Nephron (organoid): Measurements from ENCODE around the gene PJA1.

ENCODE experiments used
- H3K27ac Mint-ChIP-seq, 3 experiments: 2 replicates each; pipeline ENCODE4 v1.8.0; 2020; ENCODE audit warnings: mixed read lengths in 3 of 3, mild to moderate bottlenecking in 2 of 3, moderate library complexity in 1 of 3
- H3K27me3 Mint-ChIP-seq: 2 replicates; pipeline ENCODE4 v1.8.0; 2021; ENCODE audit warnings: low read depth, mild to moderate bottlenecking, moderate library complexity, mixed read lengths
- H3K36me3 Mint-ChIP-seq: 2 replicates; pipeline ENCODE4 v1.8.0; 2020; ENCODE audit warnings: low read depth, mixed read lengths
- H3K4me1 Mint-ChIP-seq: 2 replicates; pipeline ENCODE4 v1.8.0; 2020; ENCODE audit warnings: mixed read lengths
- H3K4me3 Mint-ChIP-seq, 3 experiments: 2 replicates each; pipeline ENCODE4 v1.8.0; 2020; ENCODE audit warnings: mild to moderate bottlenecking in 3 of 3, mixed read lengths in 3 of 3, moderate library complexity in 2 of 3
- H3K9me3 Mint-ChIP-seq: 2 replicates; pipeline ENCODE4 v1.8.0; 2020; ENCODE audit warnings: mixed read lengths
- CTCF ChIP-seq, 3 experiments: fragments of 200-600 bp; sonication (generic); IDR thresholded peaks; one replicate each; pipeline ENCODE4 v1.5.0; 2021; ENCODE audit warnings: antibody characterized with exemption in 3 of 3; ENCODE audit not compliant: unreplicated experiment in 3 of 3

Gene PJA1

GRCh38 chrX:69146739-69147138, 18.5 kb downstream of the PJA1 start:
- TF ChIP-seq CTCF (IDR thresholded peaks at IDR 0.05; ENCODE audit: unreplicated experiment in 3 of 3): no peak
- H3K27me3 Mint-ChIP-seq: no peaks in the 10 kb centered on the region
- H3K4me3 Mint-ChIP-seq: no peak overlapping the region
- peaks cover 44% of the 10 kb centered on the region for H3K4me1 Mint-ChIP-seq
- no peaks in the 10 kb centered on the region for H3K36me3 Mint-ChIP-seq
- no peak overlapping the region for H3K27ac Mint-ChIP-seq
- peaks cover 5% of the 10 kb centered on the region for H3K9me3 Mint-ChIP-seq

GRCh38 chrX:69145714-69146113, 19.5 kb downstream of the PJA1 start:
- H3K4me3 Mint-ChIP-seq: no peak overlapping the region
- TF ChIP-seq CTCF (IDR thresholded peaks at IDR 0.05; ENCODE audit: unreplicated experiment in 3 of 3): no peak
- peak overlapping the region; percentile 37 to 74 (median 58) for H3K27ac Mint-ChIP-seq
- no peaks in the 10 kb centered on the region for H3K27me3 Mint-ChIP-seq
- H3K36me3 Mint-ChIP-seq: no peaks in the 10 kb centered on the region
- peaks cover 47% of the 10 kb centered on the region for H3K4me1 Mint-ChIP-seq
- H3K9me3 Mint-ChIP-seq: peaks cover 2% of the 10 kb centered on the region

GRCh38 chrX:69144838-69145680, 20.2 kb downstream of the PJA1 start:
- Mint-ChIP-seq H3K27ac (peak overlapping the region; percentile 74 to 98 (median 80)), H3K9me3 (peaks cover 2% of the 10 kb centered on the region), H3K4me1 (peaks cover 49% of the 10 kb centered on the region), H3K27me3 (no peaks in the 10 kb centered on the region), H3K36me3 (no peaks in the 10 kb centered on the region), H3K4me3 (no peak overlapping the region)
- no peak for TF ChIP-seq CTCF (IDR thresholded peaks at IDR 0.05; ENCODE audit: unreplicated experiment in 3 of 3)

GRCh38 chrX:69143530-69143929, 21.7 kb downstream of the PJA1 start:
- Mint-ChIP-seq H3K4me1 (peaks cover 54% of the 10 kb centered on the region), H3K36me3 (no peaks in the 10 kb centered on the region), H3K9me3 (peaks cover 2% of the 10 kb centered on the region), H3K4me3 (peak overlapping the region in 1 of 3 experiments; percentile 49), H3K27me3 (peaks cover 4% of the 10 kb centered on the region), H3K27ac (peak overlapping the region; percentile 74 to 98 (median 90))
- TF ChIP-seq CTCF (IDR thresholded peaks at IDR 0.05; ENCODE audit: unreplicated experiment in 3 of 3): no peak

- peak overlapping the region in 1 of 3 experiments; percentile 49 for H3K4me3 Mint-ChIP-seq
- H3K9me3 Mint-ChIP-seq: peaks cover 2% of the 10 kb centered on the region
- H3K27me3 Mint-ChIP-seq: peaks cover 4% of the 10 kb centered on the region
- no peak for TF ChIP-seq CTCF (IDR thresholded peaks at IDR 0.05; ENCODE audit: unreplicated experiment in 3 of 3)
- no peaks in the 10 kb centered on the region for H3K36me3 Mint-ChIP-seq
- peaks cover 58% of the 10 kb centered on the region for H3K4me1 Mint-ChIP-seq
- H3K27ac Mint-ChIP-seq: peak overlapping the region; percentile 74 to 98 (median 90)
Measured at GRCh38 chrX:69142788-69143469, 22.3 kb downstream of the PJA1 start.
